A549 (cell line): ENCODE results near the gene ZNF394. TPM values are rescaled to one million over a fixed set of nuclear protein-coding genes. Genes with fewer than 3 reads are reported as not detected.

Source experiments
- ATAC-seq, 2 experiments: fragments of 200-7000 bp in 1 of 2; fragments of >200 bp in 1 of 2; cut with Nextera tagmentation in 1 of 2; cut with Tn5 transposase in 1 of 2; 3 replicates each; pipeline versions ENCODE4 v1.8.0 to v1.9.1; 2018 to 2020; ENCODE audit warnings: mild to moderate bottlenecking in 1 of 2, moderate library complexity in 1 of 2
- CTCF ChIA-PET: fragments of 300-600 bp; sonication (Branson Sonifier 250); formaldehyde crosslinking; extraction: SDS; loops from one replicate; lab custom pipeline; 2021; ENCODE audit warnings: antibody characterized with exemption, inconsistent platforms; lab: Yijun Ruan, JAX
- POLR2A ChIA-PET: fragments of 350-600 bp; formaldehyde crosslinking; extraction: SDS; loops from one replicate; lab custom pipeline; 2021; ENCODE audit warnings: antibody characterized with exemption, inconsistent platforms; lab: Yijun Ruan, JAX
- DNase-seq, 2 experiments: peaks; one replicate each; pipeline versions ENCODE4 v3.0.0 to v3.0.0-alpha.2; 2011 to 2016; ENCODE audit warnings: low read depth in 1 of 2, low spot score in 1 of 2
- FAIRE-seq: peaks from 2 replicates; lab custom pipeline; 2011; peaks lifted over from hg19 to GRCh38; lab: Jason Lieb, UNC
- H3K27ac ChIP-seq, 2 experiments: fragments of >200 bp; sonication (Bioruptor Twin); formaldehyde crosslinking; 3 replicates each; pipeline ENCODE4 v1.5.1; 2016 to 2017
- H3K4me1 ChIP-seq: fragments of >200 bp; sonication (Bioruptor Twin); formaldehyde crosslinking; 3 replicates; pipeline ENCODE4 v1.6.1; 2016
- H3K4me2 ChIP-seq: fragments of >200 bp; sonication (Bioruptor Twin); formaldehyde crosslinking; 3 replicates; pipeline ENCODE4 v1.6.1; 2016
- H3K4me3 ChIP-seq: fragments of >200 bp; sonication (Bioruptor Twin); formaldehyde crosslinking; 3 replicates; pipeline ENCODE4 v1.5.1; 2016
- H3K9me3 ChIP-seq: fragments of >200 bp; sonication (Bioruptor Twin); formaldehyde crosslinking; 3 replicates; pipeline ENCODE4 v1.6.1; 2016
- CBX8 ChIP-seq: fragments of 200-600 bp; sonication (generic); IDR thresholded peaks from 2 replicates; pipeline ENCODE4 v1.6.1; 2016
- CEBPB ChIP-seq, 2 experiments: fragments of >200 bp in 1 of 2; sonication (Bioruptor Twin) in 1 of 2; formaldehyde crosslinking in 1 of 2; IDR thresholded peaks; 2 replicates each; pipeline ENCODE4 v1.6.1; 2012 to 2016
- CHD4 ChIP-seq: fragments of 200-600 bp; sonication (generic); IDR thresholded peaks from 2 replicates; pipeline ENCODE4 v1.6.1; 2016; ENCODE audit warnings: antibody characterized with exemption, mild to moderate bottlenecking, borderline replicate concordance
- EHF ChIP-seq: fragments of 250-450 bp; sonication (Bioruptor Pico); IDR thresholded peaks from 2 replicates; pipeline ENCODE4 v1.5.0; 2020; ENCODE audit warnings: mild to moderate bottlenecking
- EHMT2 ChIP-seq: fragments of 200-600 bp; sonication (generic); IDR thresholded peaks from 2 replicates; pipeline ENCODE4 v1.6.1; 2016; ENCODE audit warnings: antibody characterized with exemption, low read depth, mild to moderate bottlenecking, moderate library complexity
- EP300 ChIP-seq, 2 experiments: fragments of >200 bp; sonication (Bioruptor Twin); formaldehyde crosslinking; IDR thresholded peaks; 2 replicates in 1 of 2; 3 replicates in 1 of 2; pipeline ENCODE4 v1.6.1; 2016 to 2017
- ESRRA ChIP-seq: fragments of 150-350 bp; IDR thresholded peaks from 2 replicates; pipeline ENCODE4 v1.6.1; 2014; ENCODE audit warnings: mild to moderate bottlenecking, low read length, borderline replicate concordance
- FOSL2 ChIP-seq, 2 experiments: fragments of 450-650 bp in 1 of 2; fragments of >200 bp in 1 of 2; sonication (Bioruptor Twin) in 1 of 2; formaldehyde crosslinking; IDR thresholded peaks; 2 replicates each; pipeline versions ENCODE4 v1.5.0 to v1.6.1; 2016 to 2020; ENCODE audit warnings: mild to moderate bottlenecking in 1 of 2, moderate library complexity in 1 of 2
- FOXS1 ChIP-seq: fragments of 250-450 bp; sonication (Bioruptor Pico); IDR thresholded peaks from 2 replicates; pipeline ENCODE4 v1.5.0; 2020; ENCODE audit warnings: mild to moderate bottlenecking, moderate library complexity
- GATA3 ChIP-seq: IDR thresholded peaks from 2 replicates; pipeline ENCODE4 v1.6.1; 2012; ENCODE audit warnings: borderline replicate concordance
- HDAC2 ChIP-seq: fragments of 200-600 bp; sonication (generic); IDR thresholded peaks from 2 replicates; pipeline ENCODE4 v1.6.1; 2016
- NPAS2 ChIP-seq: fragments of 250-450 bp; sonication (Bioruptor Pico); IDR thresholded peaks from 2 replicates; pipeline ENCODE4 v1.8.0; 2022; ENCODE audit warnings: mild to moderate bottlenecking, moderate library complexity, borderline replicate concordance
- POLR2A ChIP-seq: IDR thresholded peaks from 2 replicates; pipeline ENCODE4 v1.6.1; 2012; ENCODE audit warnings: mild to moderate bottlenecking, low read length
- POLR2AphosphoS2 ChIP-seq: conservative IDR thresholded peaks from 2 replicates; pipeline ENCODE4 v1.6.1; 2012; ENCODE audit warnings: low read length, improper control_type of control experiment, inconsistent platforms
- RAD21 ChIP-seq, 2 experiments: fragments of >200 bp in 1 of 2; sonication (Bioruptor Twin) in 1 of 2; formaldehyde crosslinking in 1 of 2; IDR thresholded peaks in 1 of 2; conservative IDR thresholded peaks in 1 of 2; 2 replicates in 1 of 2; 3 replicates in 1 of 2; pipeline ENCODE4 v1.6.1; 2012 to 2018; ENCODE audit warnings: inconsistent platforms in 1 of 2
- RARB ChIP-seq: fragments of 250-450 bp; sonication (Bioruptor Pico); IDR thresholded peaks from 2 replicates; pipeline ENCODE4 v1.8.0; 2021; ENCODE audit warnings: mild to moderate bottlenecking, moderate library complexity
- SREBF2 ChIP-seq: fragments of 450-650 bp; IDR thresholded peaks from 2 replicates; pipeline ENCODE4 v1.6.1; 2014; ENCODE audit warnings: mild to moderate bottlenecking, moderate library complexity
- ZFP36 ChIP-seq: fragments of 450-650 bp; IDR thresholded peaks from 2 replicates; pipeline ENCODE4 v1.6.1; 2014; ENCODE audit warnings: borderline replicate concordance; ENCODE audit not compliant: partially characterized antibody
- ZNF302 ChIP-seq: fragments of 250-450 bp; sonication (Bioruptor Pico); IDR thresholded peaks from 2 replicates; pipeline ENCODE4 v1.9.0; 2021; ENCODE audit warnings: inconsistent platforms, mild to moderate bottlenecking, moderate library complexity
- WGBS: methylation state at CpG from one replicate; pipeline ENCODE4 v1.1.6; 2017; ENCODE audit errors: missing lambda C conversion rate; 5-methylcytosine and 5-hydroxymethylcytosine counted together
- polyA plus RNA-seq, 4 experiments: library from polyadenylated mRNA; depleted of rRNA in 3 of 4; stranded (reverse); fragments of >200 nt; fragmentation: RNase III in 1 of 4; extraction: RNeasy Plus Mini Kit Qiagen cat#74134 plus additional on column Dnase treatment in 1 of 4; gene quantifications; 2 replicates in 3 of 4; 3 replicates in 1 of 4; pipeline ENCODE4 v1.2.3, GENCODE V29; 2011 to 2017
- TF ChIP-seq, protein P1 (sequence below): fragments of 250-450 bp; sonication (Bioruptor Pico); IDR thresholded peaks from 2 replicates; pipeline ENCODE4 v1.5.0; 2021; ENCODE audit warnings: mild to moderate bottlenecking, moderate library complexity, borderline replicate concordance
- TF ChIP-seq, protein P2 (sequence below): IDR thresholded peaks from 2 replicates; pipeline ENCODE4 v1.6.1; 2012
- TF ChIP-seq, protein P3 (sequence below): fragments of 200-600 bp; sonication (generic); IDR thresholded peaks from 2 replicates; pipeline ENCODE4 v1.6.1; 2016; ENCODE audit warnings: antibody characterized with exemption, mild to moderate bottlenecking, moderate library complexity
- TF ChIP-seq, protein P4 (sequence below): fragments of >200 bp; sonication (Bioruptor Twin); formaldehyde crosslinking; IDR thresholded peaks from 3 replicates; pipeline ENCODE4 v1.5.1; 2016
- TF ChIP-seq, protein P5 (sequence below): fragments of 450-650 bp; IDR thresholded peaks from 2 replicates; pipeline ENCODE4 v1.6.1; 2014; ENCODE audit warnings: antibody characterized with exemption
- TF ChIP-seq, protein P6 (sequence below): fragments of 150-350 bp; IDR thresholded peaks from 2 replicates; pipeline ENCODE4 v1.6.1; 2014; ENCODE audit warnings: low read depth, mild to moderate bottlenecking, low read length

The ZNF394 gene
- polyA plus RNA-seq, 2 of the 4 experiments (the other 2 are of a cell fraction): 12.8 to 13.6 TPM

DNA sequence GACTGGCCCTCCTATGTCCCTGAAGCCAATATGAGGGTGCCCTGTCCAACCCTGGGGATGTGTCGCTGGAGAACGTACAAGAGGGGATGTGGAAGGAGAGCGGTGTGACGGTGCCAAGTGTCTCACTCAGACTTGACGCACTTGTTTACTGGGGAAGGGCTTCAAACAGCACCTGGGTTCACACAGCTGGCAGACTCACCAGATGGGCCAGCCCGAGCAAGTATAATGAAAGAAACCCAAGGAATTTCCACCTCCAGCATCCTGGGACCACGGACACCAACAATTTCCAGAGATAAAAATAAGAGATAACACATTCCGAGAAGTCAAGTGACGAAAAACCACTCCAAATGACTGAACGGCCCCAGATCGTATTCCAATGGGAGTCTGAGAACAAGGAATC is 39.4 kb downstream of the ZNF394 start:
- TF ChIP-seq, protein P1, sequence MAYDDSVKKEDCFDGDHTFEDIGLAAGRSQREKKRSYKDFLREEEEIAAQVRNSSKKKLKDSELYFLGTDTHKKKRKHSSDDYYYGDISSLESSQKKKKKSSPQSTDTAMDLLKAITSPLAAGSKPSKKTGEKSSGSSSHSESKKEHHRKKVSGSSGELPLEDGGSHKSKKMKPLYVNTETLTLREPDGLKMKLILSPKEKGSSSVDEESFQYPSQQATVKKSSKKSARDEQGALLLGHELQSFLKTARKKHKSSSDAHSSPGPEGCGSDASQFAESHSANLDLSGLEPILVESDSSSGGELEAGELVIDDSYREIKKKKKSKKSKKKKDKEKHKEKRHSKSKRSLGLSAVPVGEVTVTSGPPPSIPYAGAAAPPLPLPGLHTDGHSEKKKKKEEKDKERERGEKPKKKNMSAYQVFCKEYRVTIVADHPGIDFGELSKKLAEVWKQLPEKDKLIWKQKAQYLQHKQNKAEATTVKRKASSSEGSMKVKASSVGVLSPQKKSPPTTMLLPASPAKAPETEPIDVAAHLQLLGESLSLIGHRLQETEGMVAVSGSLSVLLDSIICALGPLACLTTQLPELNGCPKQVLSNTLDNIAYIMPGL (CRISPR knock-in tag): no peak
- TF ChIP-seq, protein P2, sequence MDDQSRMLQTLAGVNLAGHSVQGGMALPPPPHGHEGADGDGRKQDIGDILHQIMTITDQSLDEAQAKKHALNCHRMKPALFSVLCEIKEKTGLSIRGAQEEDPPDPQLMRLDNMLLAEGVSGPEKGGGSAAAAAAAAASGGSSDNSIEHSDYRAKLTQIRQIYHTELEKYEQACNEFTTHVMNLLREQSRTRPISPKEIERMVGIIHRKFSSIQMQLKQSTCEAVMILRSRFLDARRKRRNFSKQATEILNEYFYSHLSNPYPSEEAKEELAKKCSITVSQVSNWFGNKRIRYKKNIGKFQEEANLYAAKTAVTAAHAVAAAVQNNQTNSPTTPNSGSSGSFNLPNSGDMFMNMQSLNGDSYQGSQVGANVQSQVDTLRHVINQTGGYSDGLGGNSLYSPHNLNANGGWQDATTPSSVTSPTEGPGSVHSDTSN: no peak
- TF ChIP-seq GATA3 (no peak), CHD4 (no peak), CBX8 (no peak), ZNF302 (CRISPR knock-in tag) (no peak), HDAC2 (no peak), EHMT2 (no peak), ESRRA (no peak), POLR2AphosphoS2 (no peak), CEBPB (IDR thresholded peaks at IDR 0.05) (no peak), FOSL2 (IDR thresholded peaks at IDR 0.05) (no peak), FOSL2 (CRISPR knock-in tag; IDR thresholded peaks at IDR 0.05) (no peak), EP300 (IDR thresholded peaks at IDR 0.05) (no peak), NPAS2 (no peak), ZFP36 (no peak), POLR2A (no peak)
- TF ChIP-seq, protein P3, sequence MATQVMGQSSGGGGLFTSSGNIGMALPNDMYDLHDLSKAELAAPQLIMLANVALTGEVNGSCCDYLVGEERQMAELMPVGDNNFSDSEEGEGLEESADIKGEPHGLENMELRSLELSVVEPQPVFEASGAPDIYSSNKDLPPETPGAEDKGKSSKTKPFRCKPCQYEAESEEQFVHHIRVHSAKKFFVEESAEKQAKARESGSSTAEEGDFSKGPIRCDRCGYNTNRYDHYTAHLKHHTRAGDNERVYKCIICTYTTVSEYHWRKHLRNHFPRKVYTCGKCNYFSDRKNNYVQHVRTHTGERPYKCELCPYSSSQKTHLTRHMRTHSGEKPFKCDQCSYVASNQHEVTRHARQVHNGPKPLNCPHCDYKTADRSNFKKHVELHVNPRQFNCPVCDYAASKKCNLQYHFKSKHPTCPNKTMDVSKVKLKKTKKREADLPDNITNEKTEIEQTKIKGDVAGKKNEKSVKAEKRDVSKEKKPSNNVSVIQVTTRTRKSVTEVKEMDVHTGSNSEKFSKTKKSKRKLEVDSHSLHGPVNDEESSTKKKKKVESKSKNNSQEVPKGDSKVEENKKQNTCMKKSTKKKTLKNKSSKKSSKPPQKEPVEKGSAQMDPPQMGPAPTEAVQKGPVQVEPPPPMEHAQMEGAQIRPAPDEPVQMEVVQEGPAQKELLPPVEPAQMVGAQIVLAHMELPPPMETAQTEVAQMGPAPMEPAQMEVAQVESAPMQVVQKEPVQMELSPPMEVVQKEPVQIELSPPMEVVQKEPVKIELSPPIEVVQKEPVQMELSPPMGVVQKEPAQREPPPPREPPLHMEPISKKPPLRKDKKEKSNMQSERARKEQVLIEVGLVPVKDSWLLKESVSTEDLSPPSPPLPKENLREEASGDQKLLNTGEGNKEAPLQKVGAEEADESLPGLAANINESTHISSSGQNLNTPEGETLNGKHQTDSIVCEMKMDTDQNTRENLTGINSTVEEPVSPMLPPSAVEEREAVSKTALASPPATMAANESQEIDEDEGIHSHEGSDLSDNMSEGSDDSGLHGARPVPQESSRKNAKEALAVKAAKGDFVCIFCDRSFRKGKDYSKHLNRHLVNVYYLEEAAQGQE: no peak
- TF ChIP-seq, protein P4, sequence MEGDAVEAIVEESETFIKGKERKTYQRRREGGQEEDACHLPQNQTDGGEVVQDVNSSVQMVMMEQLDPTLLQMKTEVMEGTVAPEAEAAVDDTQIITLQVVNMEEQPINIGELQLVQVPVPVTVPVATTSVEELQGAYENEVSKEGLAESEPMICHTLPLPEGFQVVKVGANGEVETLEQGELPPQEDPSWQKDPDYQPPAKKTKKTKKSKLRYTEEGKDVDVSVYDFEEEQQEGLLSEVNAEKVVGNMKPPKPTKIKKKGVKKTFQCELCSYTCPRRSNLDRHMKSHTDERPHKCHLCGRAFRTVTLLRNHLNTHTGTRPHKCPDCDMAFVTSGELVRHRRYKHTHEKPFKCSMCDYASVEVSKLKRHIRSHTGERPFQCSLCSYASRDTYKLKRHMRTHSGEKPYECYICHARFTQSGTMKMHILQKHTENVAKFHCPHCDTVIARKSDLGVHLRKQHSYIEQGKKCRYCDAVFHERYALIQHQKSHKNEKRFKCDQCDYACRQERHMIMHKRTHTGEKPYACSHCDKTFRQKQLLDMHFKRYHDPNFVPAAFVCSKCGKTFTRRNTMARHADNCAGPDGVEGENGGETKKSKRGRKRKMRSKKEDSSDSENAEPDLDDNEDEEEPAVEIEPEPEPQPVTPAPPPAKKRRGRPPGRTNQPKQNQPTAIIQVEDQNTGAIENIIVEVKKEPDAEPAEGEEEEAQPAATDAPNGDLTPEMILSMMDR: no peak
- H3K9me3 ChIP-seq: no peaks in the 10 kb centered on the region
- no peak overlapping the region for H3K4me3 ChIP-seq
- no peak overlapping the region for H3K27ac ChIP-seq
- ATAC-seq (no peak), FAIRE-seq (no peak), DNase-seq (no peak)
- CTCF ChIA-PET: interaction anchor here (1.1 to 12.6 kb wide), 4 partner anchors 10 to 53 kb away, joined by 3 to 92 read pairs (median 3); no protein-coding TSS in a partner anchor
- POLR2A ChIA-PET: no interaction called here
- 91% methylated on average over 11 of the region's 11 CpGs for WGBS
- peaks cover 7% of the 10 kb centered on the region; the same call in 2 of the 3 replicates for H3K4me1 ChIP-seq
- no peak overlapping the region for H3K4me2 ChIP-seq

DNA sequence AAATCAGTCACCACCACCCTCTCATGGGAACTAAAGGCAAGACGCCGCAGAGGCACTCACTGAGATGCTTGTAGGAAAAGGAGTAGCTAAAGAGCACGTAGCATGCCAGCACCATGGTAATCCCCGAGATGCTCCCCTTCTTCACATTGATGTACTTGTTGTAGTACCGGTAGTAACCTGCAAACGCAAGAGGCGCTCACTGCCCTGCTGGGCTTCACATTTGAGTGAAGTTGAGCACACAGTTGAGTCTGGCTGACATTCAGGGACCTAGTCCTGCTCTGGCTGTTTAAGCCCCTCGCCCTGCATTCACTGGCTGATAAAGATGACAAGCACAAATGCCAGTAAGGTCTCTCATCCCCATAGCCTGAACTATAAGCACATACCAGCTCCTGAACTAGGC is 41.0 kb downstream of the ZNF394 start:
- Histone ChIP-seq H3K9me3 (no peaks in the 10 kb centered on the region), H3K4me3 (no peak overlapping the region), H3K4me1 (no peaks in the 10 kb centered on the region), H3K4me2 (no peak overlapping the region), H3K27ac (no peak overlapping the region)
- ATAC-seq (peak; percentile 51 to 78; a peak in 3 of 6 replicates), DNase-seq (peak in 1 of 2 experiments; percentile 63), FAIRE-seq (no peak)
- CTCF ChIA-PET: interaction anchor here (1.0 to 12.6 kb wide), 2 partner anchors 12 to 29 kb away, joined by 3 to 92 read pairs; no protein-coding TSS in a partner anchor
- 90% methylated on average over 8 of the region's 8 CpGs for WGBS
- POLR2A ChIA-PET: no interaction called here
- no peak for TF ChIP-seq SREBF2
- no peak for TF ChIP-seq FOXS1 (CRISPR knock-in tag)
- no peak for TF ChIP-seq RARB (CRISPR knock-in tag)
- no peak for TF ChIP-seq EHF (CRISPR knock-in tag)
- TF ChIP-seq, protein P5, sequence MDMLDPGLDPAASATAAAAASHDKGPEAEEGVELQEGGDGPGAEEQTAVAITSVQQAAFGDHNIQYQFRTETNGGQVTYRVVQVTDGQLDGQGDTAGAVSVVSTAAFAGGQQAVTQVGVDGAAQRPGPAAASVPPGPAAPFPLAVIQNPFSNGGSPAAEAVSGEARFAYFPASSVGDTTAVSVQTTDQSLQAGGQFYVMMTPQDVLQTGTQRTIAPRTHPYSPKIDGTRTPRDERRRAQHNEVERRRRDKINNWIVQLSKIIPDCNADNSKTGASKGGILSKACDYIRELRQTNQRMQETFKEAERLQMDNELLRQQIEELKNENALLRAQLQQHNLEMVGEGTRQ: no peak
- TF ChIP-seq, protein P4: peak; percentile 17; the same call in 2 of the 3 replicates
- peak in 1 of 2 experiments; percentile 27; a peak in 1 of 5 replicates for TF ChIP-seq RAD21 (conservative IDR thresholded peaks at IDR 0.05 in 1 of 2, IDR thresholded peaks at IDR 0.05 in 1 of 2)
- TF ChIP-seq, protein P6, sequence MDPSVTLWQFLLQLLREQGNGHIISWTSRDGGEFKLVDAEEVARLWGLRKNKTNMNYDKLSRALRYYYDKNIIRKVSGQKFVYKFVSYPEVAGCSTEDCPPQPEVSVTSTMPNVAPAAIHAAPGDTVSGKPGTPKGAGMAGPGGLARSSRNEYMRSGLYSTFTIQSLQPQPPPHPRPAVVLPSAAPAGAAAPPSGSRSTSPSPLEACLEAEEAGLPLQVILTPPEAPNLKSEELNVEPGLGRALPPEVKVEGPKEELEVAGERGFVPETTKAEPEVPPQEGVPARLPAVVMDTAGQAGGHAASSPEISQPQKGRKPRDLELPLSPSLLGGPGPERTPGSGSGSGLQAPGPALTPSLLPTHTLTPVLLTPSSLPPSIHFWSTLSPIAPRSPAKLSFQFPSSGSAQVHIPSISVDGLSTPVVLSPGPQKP: no peak
